IMR-90 (cell line): Measurements from ENCODE around the gene PIEZO2. TPM values are rescaled to one million over a fixed set of nuclear protein-coding genes. Genes with fewer than 3 reads are reported as not detected.
A peak's percentile ranks its signal among the peaks of the same experiment; 100 is the strongest.

Source experiments
- ATAC-seq: fragments of 200-7000 bp; cut with Tn5 transposase; 2 replicates; pipeline ENCODE4 v1.9.1; 2020; ENCODE audit warnings: low read depth, mild to moderate bottlenecking, moderate library complexity
- BruUV-seq: library from RNA; stranded (reverse); fragments of 400-500 nt; replicated peaks from 2 replicates; lab custom pipeline; 2021; lab: Mats Ljungman, UMichigan
- CTCF ChIA-PET: fragments of 300-600 bp; formaldehyde crosslinking; extraction: SDS; loops from one replicate; lab custom pipeline; 2021; ENCODE audit warnings: antibody characterized with exemption; lab: Yijun Ruan, JAX
- POLR2A ChIA-PET: fragments of 300-600 bp; sonication (Branson Sonifier 250); formaldehyde crosslinking; loops from one replicate; lab custom pipeline; 2022; ENCODE audit warnings: antibody characterized with exemption; ENCODE audit not compliant: unreplicated experiment; lab: Charles Lee
- DNase-seq: peaks from one replicate; pipeline ENCODE4 v3.0.0; 2013
- H2AFZ ChIP-seq: replicated peaks from 2 replicates; pipeline ENCODE3; 2013; ENCODE audit warnings: low read length, mild to moderate bottlenecking; ENCODE audit not compliant: poor library complexity
- H2AK5ac ChIP-seq: 2 replicates; pipeline ENCODE4 v1.6.1; 2013; ENCODE audit warnings: low read depth, low read length, inconsistent platforms
- H2AK9ac ChIP-seq: replicated peaks from 2 replicates; pipeline ENCODE3; 2013; ENCODE audit warnings: mild to moderate bottlenecking, low read depth, low read length, moderate library complexity; ENCODE audit not compliant: poor library complexity
- H2BK120ac ChIP-seq: 2 replicates; pipeline ENCODE4 v1.6.1; 2013; ENCODE audit warnings: low read depth, low read length, inconsistent platforms
- H2BK15ac ChIP-seq: 3 replicates; pipeline ENCODE4 v1.6.1; 2013; ENCODE audit warnings: low read depth, low read length, inconsistent platforms
- H2BK20ac ChIP-seq: 2 replicates; pipeline ENCODE4 v1.6.1; 2013; ENCODE audit warnings: low read depth, mild to moderate bottlenecking, inconsistent platforms, low read length, moderate library complexity
- H2BK5ac ChIP-seq: 2 replicates; pipeline ENCODE4 v1.6.1; 2013; ENCODE audit warnings: mild to moderate bottlenecking, low read depth, low read length, inconsistent platforms; ENCODE audit not compliant: poor library complexity, severe bottlenecking
- H3K14ac ChIP-seq: replicated peaks from 2 replicates; pipeline ENCODE4 v1.6.1; 2013; ENCODE audit warnings: low read depth, low read length, inconsistent platforms
- H3K18ac ChIP-seq: 2 replicates; pipeline ENCODE4 v1.6.1; 2013; ENCODE audit warnings: low read depth, low read length, control low read depth
- H3K23ac ChIP-seq: 2 replicates; pipeline ENCODE4 v1.6.1; 2013; ENCODE audit warnings: low read depth, low read length, inconsistent platforms
- H3K27ac ChIP-seq: 2 replicates; pipeline ENCODE4 v1.5.1; 2013; ENCODE audit warnings: mild to moderate bottlenecking, control low read depth, low read length; ENCODE audit not compliant: insufficient read depth
- H3K27me3 ChIP-seq: 2 replicates; pipeline ENCODE4 v1.6.1; 2013; ENCODE audit warnings: low read length; ENCODE audit not compliant: control insufficient read depth, insufficient read depth
- H3K36me3 ChIP-seq: 2 replicates; pipeline ENCODE4 v1.6.1; 2013; ENCODE audit warnings: low read length, mixed read lengths; ENCODE audit not compliant: control insufficient read depth, insufficient read depth
- H3K4ac ChIP-seq: 2 replicates; pipeline ENCODE4 v1.6.1; 2013; ENCODE audit warnings: low read depth, low read length, inconsistent platforms
- H3K4me1 ChIP-seq: 2 replicates; pipeline ENCODE4 v1.6.1; 2013; ENCODE audit warnings: low read length, mixed read lengths; ENCODE audit not compliant: control insufficient read depth, insufficient read depth
- H3K4me2 ChIP-seq: 2 replicates; pipeline ENCODE4 v1.6.1; 2013; ENCODE audit warnings: low read depth, mild to moderate bottlenecking, control low read depth, low read length, moderate library complexity
- H3K4me3 ChIP-seq: 2 replicates; pipeline ENCODE4 v1.5.1; 2013; ENCODE audit warnings: low read depth, mild to moderate bottlenecking, control low read depth, low read length, moderate library complexity; ENCODE audit not compliant: insufficient read depth
- H3K56ac ChIP-seq: 2 replicates; pipeline ENCODE4 v1.6.1; 2013; ENCODE audit warnings: low read length, inconsistent platforms; ENCODE audit not compliant: insufficient read depth; ENCODE audit errors: extremely low read depth
- H3K79me1 ChIP-seq, 2 experiments: 2 replicates each; pipeline ENCODE4 v1.6.1; 2013; ENCODE audit warnings: low read length in 2 of 2, inconsistent platforms in 1 of 2, low read depth in 1 of 2
- H3K9ac ChIP-seq: 2 replicates; pipeline ENCODE4 v1.6.1; 2013; ENCODE audit warnings: low read depth, low read length, control low read depth
- H3K9me1 ChIP-seq: 2 replicates; pipeline ENCODE4 v1.6.1; 2013; ENCODE audit warnings: low read length, inconsistent platforms; ENCODE audit not compliant: insufficient read depth
- H3K9me3 ChIP-seq: 2 replicates; pipeline ENCODE4 v1.6.1; 2013; ENCODE audit warnings: low read length; ENCODE audit not compliant: control insufficient read depth, insufficient read depth
- H4K20me1 ChIP-seq: 2 replicates; pipeline ENCODE4 v1.6.1; 2013; ENCODE audit warnings: low read length, inconsistent platforms; ENCODE audit not compliant: insufficient read depth
- H4K5ac ChIP-seq: 2 replicates; pipeline ENCODE4 v1.6.1; 2013; ENCODE audit warnings: mild to moderate bottlenecking, low read depth, low read length, control low read depth
- H4K8ac ChIP-seq, 2 experiments: 2 replicates each; pipeline ENCODE4 v1.6.1; 2013; ENCODE audit warnings: low read depth in 2 of 2, low read length in 2 of 2, control low read depth in 1 of 2, inconsistent platforms in 1 of 2
- H4K91ac ChIP-seq: 2 replicates; pipeline ENCODE4 v1.6.1; 2013; ENCODE audit warnings: low read depth, low read length, inconsistent platforms; ENCODE audit not compliant: insufficient read depth
- BHLHE40 ChIP-seq: fragments of 150-350 bp; IDR thresholded peaks from 2 replicates; pipeline ENCODE4 v1.6.1; 2016; ENCODE audit warnings: mild to moderate bottlenecking, low read depth, low read length
- CEBPB ChIP-seq: IDR thresholded peaks from 2 replicates; pipeline ENCODE4 v1.6.1; 2012; ENCODE audit warnings: low read depth, low read length, improper control_type of control experiment
- CHD1 ChIP-seq: IDR thresholded peaks from 2 replicates; pipeline ENCODE4 v1.6.1; 2012; ENCODE audit warnings: low read depth, low read length, improper control_type of control experiment
- ELK1 ChIP-seq: fragments of 150-350 bp; IDR thresholded peaks from 2 replicates; pipeline ENCODE4 v1.6.1; 2016; ENCODE audit warnings: low read depth, mild to moderate bottlenecking, low read length, moderate library complexity, borderline replicate concordance
- FOS ChIP-seq: fragments of 150-350 bp; IDR thresholded peaks from 2 replicates; pipeline ENCODE4 v1.6.1; 2016; ENCODE audit warnings: low read depth, low read length
- MAFK ChIP-seq: IDR thresholded peaks from 2 replicates; pipeline ENCODE4 v1.6.1; 2012; ENCODE audit warnings: low read depth, low read length, improper control_type of control experiment
- MAZ ChIP-seq: IDR thresholded peaks from 2 replicates; pipeline ENCODE4 v1.6.1; 2012; ENCODE audit warnings: low read depth, mild to moderate bottlenecking, low read length, improper control_type of control experiment, moderate library complexity, borderline replicate concordance
- MXI1 ChIP-seq: IDR thresholded peaks from 2 replicates; pipeline ENCODE4 v1.6.1; 2012; ENCODE audit warnings: low read depth, mild to moderate bottlenecking, low read length, moderate library complexity, borderline replicate concordance
- NFE2L2 ChIP-seq: fragments of 150-350 bp; IDR thresholded peaks from 2 replicates; pipeline ENCODE4 v1.6.1; 2016; ENCODE audit warnings: low read depth, mild to moderate bottlenecking, low read length
- POLR2A ChIP-seq: IDR thresholded peaks from 2 replicates; pipeline ENCODE4 v1.6.1; 2012; ENCODE audit warnings: mild to moderate bottlenecking, low read depth, low read length
- RAD21 ChIP-seq: IDR thresholded peaks from 2 replicates; pipeline ENCODE4 v1.6.1; 2012; ENCODE audit warnings: low read length, improper control_type of control experiment
- RCOR1 ChIP-seq: IDR thresholded peaks from 2 replicates; pipeline ENCODE4 v1.6.1; 2012; ENCODE audit warnings: mild to moderate bottlenecking, low read length, improper control_type of control experiment; ENCODE audit not compliant: insufficient replicate concordance
- RFX5 ChIP-seq: IDR thresholded peaks from 2 replicates; pipeline ENCODE4 v1.8.0; 2012; ENCODE audit warnings: low read depth, mild to moderate bottlenecking, low read length, moderate library complexity
- SMC3 ChIP-seq: fragments of 150-350 bp; IDR thresholded peaks from 2 replicates; pipeline ENCODE4 v1.6.1; 2016; ENCODE audit warnings: low read depth, mild to moderate bottlenecking, antibody characterized with exemption, low read length, moderate library complexity
- USF2 ChIP-seq: fragments of 150-350 bp; IDR thresholded peaks from 2 replicates; pipeline ENCODE4 v1.6.1; 2017; ENCODE audit warnings: mild to moderate bottlenecking, antibody characterized with exemption, low read length, low read depth
- WGBS, 2 experiments: methylation state at CpG; one replicate each; pipeline versions ENCODE4 v1.1.5 to v1.1.7; 2013; ENCODE audit warnings: missing lambda C conversion rate in 2 of 2; ENCODE audit not compliant: insufficient read length in 1 of 2; ENCODE audit errors: extremely low coverage in 2 of 2; 5-methylcytosine and 5-hydroxymethylcytosine counted together
- dilution Hi-C: fragments of 300-500 bp; cut with HindIII; formaldehyde crosslinking; loops from one replicate; pipeline ENCODE4 v1.14.3; 2018; ENCODE audit warnings: low sequenced_read_pairs; ENCODE audit not compliant: unreplicated experiment
- in situ Hi-C: fragments of 300-500 bp; cut with MboI; formaldehyde crosslinking; loops from 3 replicates; pipeline ENCODE4 v1.14.3; 2019; ENCODE audit warnings: low sequenced_read_pairs, inconsistent platforms, mixed read lengths
- intact Hi-C: fragments of 100-400 bp; cut with micrococcal nuclease; formaldehyde crosslinking; loops from 2 replicates; pipeline ENCODE4 v1.10.0; 2022
- polyA plus RNA-seq, 3 experiments: library from polyadenylated mRNA; depleted of rRNA; stranded (reverse); fragments of >200 nt; gene quantifications; 2 replicates each; pipeline ENCODE4 v1.2.3, GENCODE V29; 2012; ENCODE audit warnings: low replicate concordance in 1 of 3
- total RNA-seq: library from RNA; depleted of rRNA; stranded (reverse); fragments of >200 nt; gene quantifications from 2 replicates; pipeline ENCODE4 v1.2.3, GENCODE V29; 2012
- TF ChIP-seq, protein P1 (sequence below): conservative IDR thresholded peaks from 2 replicates; pipeline ENCODE4 v1.5.1; 2012; ENCODE audit warnings: mild to moderate bottlenecking, low read depth, low read length, improper control_type of control experiment

Gene PIEZO2
- total and polyA plus RNA-seq, 2 of the 4 experiments (the other 2 are of a cell fraction): 2.4 to 4.1 TPM

- Histone ChIP-seq H3K4me1 (peaks cover 1% of the 10 kb centered on the region; the same call in 1 of the 2 replicates), H3K4me3 (no peak overlapping the region), H3K9me1 (no peaks in the 10 kb centered on the region; the same call in 1 of the 2 replicates), H3K4ac (no peak overlapping the region), H3K4me2 (no peak overlapping the region), H2BK15ac (peak overlapping the region; percentile 2; the same call in 1 of the 3 replicates), H3K18ac (no peak overlapping the region; the same call in 1 of the 2 replicates), H3K23ac (no peak overlapping the region), H3K9me3 (no peaks in the 10 kb centered on the region), H3K79me1 (no peaks in the 10 kb centered on the region), H3K27me3 (no peaks in the 10 kb centered on the region), H3K9ac (no peak overlapping the region), H2BK5ac (no peak overlapping the region), H2AFZ (no peak overlapping the region), H3K14ac (no peak overlapping the region), H2AK5ac (no peak overlapping the region), H3K56ac (no peak overlapping the region), H4K91ac (no peak overlapping the region), H4K8ac (no peak overlapping the region), H4K5ac (peak overlapping the region; percentile 59; the same call in 1 of the 2 replicates), H2AK9ac (peak overlapping the region; percentile 19), H3K27ac (no peak overlapping the region), H2BK20ac (no peak overlapping the region), H2BK120ac (no peak overlapping the region), H3K36me3 (peaks cover 2% of the 10 kb centered on the region; the same call in 1 of the 2 replicates), H4K20me1 (no peaks in the 10 kb centered on the region)
- ChIA-PET CTCF (interaction anchor here (0.7 kb wide), 1 partner anchor 198 kb away, joined by 3 read pairs; no protein-coding TSS in a partner anchor), POLR2A (no interaction called here)
- no peak for ATAC-seq
- no TSS peak for BruUV-seq
- TF ChIP-seq MXI1: no peak
- TF ChIP-seq MAFK: no peak
- TF ChIP-seq ELK1: no peak
- no peak for TF ChIP-seq MAZ
- TF ChIP-seq BHLHE40: no peak
- TF ChIP-seq CEBPB: no peak
- TF ChIP-seq RAD21: no peak
- TF ChIP-seq FOS: no peak
- no peak for TF ChIP-seq CHD1
- no peak for TF ChIP-seq POLR2A
- TF ChIP-seq RCOR1: no peak
- no peak for TF ChIP-seq USF2
- TF ChIP-seq RFX5: no peak
- TF ChIP-seq NFE2L2: no peak
- TF ChIP-seq, protein P1, sequence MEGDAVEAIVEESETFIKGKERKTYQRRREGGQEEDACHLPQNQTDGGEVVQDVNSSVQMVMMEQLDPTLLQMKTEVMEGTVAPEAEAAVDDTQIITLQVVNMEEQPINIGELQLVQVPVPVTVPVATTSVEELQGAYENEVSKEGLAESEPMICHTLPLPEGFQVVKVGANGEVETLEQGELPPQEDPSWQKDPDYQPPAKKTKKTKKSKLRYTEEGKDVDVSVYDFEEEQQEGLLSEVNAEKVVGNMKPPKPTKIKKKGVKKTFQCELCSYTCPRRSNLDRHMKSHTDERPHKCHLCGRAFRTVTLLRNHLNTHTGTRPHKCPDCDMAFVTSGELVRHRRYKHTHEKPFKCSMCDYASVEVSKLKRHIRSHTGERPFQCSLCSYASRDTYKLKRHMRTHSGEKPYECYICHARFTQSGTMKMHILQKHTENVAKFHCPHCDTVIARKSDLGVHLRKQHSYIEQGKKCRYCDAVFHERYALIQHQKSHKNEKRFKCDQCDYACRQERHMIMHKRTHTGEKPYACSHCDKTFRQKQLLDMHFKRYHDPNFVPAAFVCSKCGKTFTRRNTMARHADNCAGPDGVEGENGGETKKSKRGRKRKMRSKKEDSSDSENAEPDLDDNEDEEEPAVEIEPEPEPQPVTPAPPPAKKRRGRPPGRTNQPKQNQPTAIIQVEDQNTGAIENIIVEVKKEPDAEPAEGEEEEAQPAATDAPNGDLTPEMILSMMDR: no peak
- no peak for TF ChIP-seq SMC3
- dilution Hi-C loops: no loop called here
- WGBS, 2 experiments: 42% methylated on average over 2 of the region's 5 CpGs; no CpG with 5 or more reads in 1 of the 2 experiments
- intact Hi-C loops: no loop called here
- no peak for DNase-seq
- in situ Hi-C loops: no loop called here
These were observed 305.8 kb downstream of the PIEZO2 start for GRCh38 chr18:10843565-10843964.
